SK-N-SH (cell line): ENCODE data around the gene TSHZ2.
"Not testable (repeated sequence)": the region's sequence is repeated elsewhere in the genome, so short reads cannot be mapped to it uniquely, and the experiment has no call there.

ENCODE experiments used
- CTCF ChIP-seq: fragments of 200-600 bp; sonication (generic); IDR thresholded peaks from 2 replicates; pipeline ENCODE4 v1.6.1; 2017; ENCODE audit warnings: antibody characterized with exemption, mild to moderate bottlenecking, moderate library complexity
- JUND ChIP-seq: IDR thresholded peaks from 2 replicates; pipeline ENCODE4 v1.4.0; 2012
- MAX ChIP-seq: IDR thresholded peaks from 2 replicates; pipeline ENCODE4 v1.4.0; 2012; ENCODE audit warnings: low read depth
- USF1 ChIP-seq: IDR thresholded peaks from 2 replicates; pipeline ENCODE4 v1.4.0; 2012; ENCODE audit warnings: low read depth, borderline replicate concordance
- YY1 ChIP-seq: IDR thresholded peaks from 2 replicates; pipeline ENCODE4 v1.4.0; 2012; ENCODE audit warnings: low read depth, mild to moderate bottlenecking

- not testable (repeated sequence) for TF ChIP-seq CTCF, YY1, MAX, JUND, USF1
Measured at GRCh38 chr20:53413845-53414244, 441.7 kb downstream of the TSHZ2 start.
